LNCaP clone FGC (cell line): Measurements from ENCODE around the gene LRRC2.
A peak's percentile ranks its signal among the peaks of the same experiment; 100 is the strongest.

Experiments used
- DNase-seq: peaks from one replicate; pipeline ENCODE4 v3.0.0-alpha.2; 2011; ENCODE audit warnings: low read depth
- H3K4me3 ChIP-seq: 2 replicates; pipeline ENCODE4 v1.5.1; 2011; ENCODE audit warnings: mild to moderate bottlenecking, low read depth, low read length, control low read depth
- CTCF ChIP-seq: IDR thresholded peaks from 2 replicates; pipeline ENCODE4 v1.5.1; 2012; ENCODE audit warnings: mild to moderate bottlenecking; ENCODE audit not compliant: control insufficient read depth, insufficient read depth; ENCODE audit errors: extremely low read depth

The LRRC2 gene

GRCh38 chr3:46566040-46566641 is at the start of gene LRRC2:
Gene LRRC2, minus strand, starts transcription at chr3:46566302. Its CDS starts 14,711 bp downstream, at chr3:46551591.
- no peak for DNase-seq
- no peak for TF ChIP-seq CTCF
- peak within 1 kb of the TSS; percentile 26 for H3K4me3 ChIP-seq

- H3K4me3 ChIP-seq: no peak overlapping the region
- DNase-seq: no peak
- no peak for TF ChIP-seq CTCF
Observed at GRCh38 chr3:46615050-46615775, 49.1 kb upstream of the LRRC2 start.

- no peak for DNase-seq
- no peak for TF ChIP-seq CTCF
- H3K4me3 ChIP-seq: no peak overlapping the region
Observed at GRCh38 chr3:46614431-46614830, 48.3 kb upstream of the LRRC2 start.

GRCh38 chr3:46613313-46614005 is 47.4 kb upstream of the LRRC2 start:
- no peak for DNase-seq
- no peak for TF ChIP-seq CTCF
- H3K4me3 ChIP-seq: no peak overlapping the region

- no peak within 1 kb of the TSS for H3K4me3 ChIP-seq
- TF ChIP-seq CTCF: no peak
Observed at GRCh38 chr3:46612324-46612723, 46.2 kb upstream of the LRRC2 start, which contains the start of gene FAM240A. Gene FAM240A, plus strand, starts transcription at chr3:46612525. Its CDS starts 159 bp downstream, at chr3:46612684.

GRCh38 chr3:46609944-46610722 is 44.0 kb upstream of the LRRC2 start:
- no peak for TF ChIP-seq CTCF
- DNase-seq: no peak
- no peak overlapping the region for H3K4me3 ChIP-seq

More at GRCh38 chr3:46612324-46612723, 46.2 kb upstream of the LRRC2 start, which contains the start of gene FAM240A:
- no peak for DNase-seq
